Lower lobe of right lung (tissue), 2 donors: ENCODE results near the gene SNPH. TPM values are rescaled to one million over a fixed set of nuclear protein-coding genes. Genes with fewer than 3 reads are reported as not detected.

ENCODE experiments used
- ATAC-seq, 2 donors: fragments of 200-7000 bp; cut with Tn5 transposase; one replicate each; pipeline ENCODE4 v1.9.1; 2020 to 2022; ENCODE audit warnings: mild to moderate bottlenecking in 2 of 2, moderate library complexity in 2 of 2
- DNase-seq: peaks from one replicate; pipeline ENCODE4 v3.0.0-alpha.2; 2020
- H3K27ac ChIP-seq: fragments of 200-600 bp; one replicate; pipeline ENCODE4 v1.8.0; 2022
- H3K27me3 ChIP-seq: fragments of 200-600 bp; one replicate; pipeline ENCODE4 v1.8.0; 2022; ENCODE audit warnings: low read depth
- H3K36me3 ChIP-seq: fragments of 200-600 bp; one replicate; pipeline ENCODE4 v1.8.0; 2022; ENCODE audit warnings: mild to moderate bottlenecking
- H3K4me1 ChIP-seq: fragments of 200-600 bp; one replicate; pipeline ENCODE4 v1.8.0; 2022
- H3K4me3 ChIP-seq: fragments of 200-600 bp; one replicate; pipeline ENCODE4 v1.8.0; 2022; ENCODE audit warnings: mild to moderate bottlenecking
- H3K9me3 ChIP-seq: fragments of 200-600 bp; one replicate; pipeline ENCODE4 v1.8.0; 2022
- intact Hi-C: fragments of 100-400 bp; cut with DNase I; formaldehyde crosslinking; loops from one replicate; pipeline ENCODE4 v1.11.0; 2022
- total RNA-seq: library from RNA; stranded (reverse); fragmentation: NEBNext Ultra II Directional; extraction: Animal tissue kit (Norgen Biotek cat#: 25700); gene quantifications from one replicate; pipeline ENCODE4 v1.2.1, GENCODE V29; 2021
- TF ChIP-seq, protein P1 (sequence below): fragments of 200-600 bp; IDR thresholded peaks from one replicate; pipeline ENCODE4 v1.8.0; 2022; ENCODE audit warnings: antibody characterized with exemption, mild to moderate bottlenecking
- donor health status: DM: no; HTN: yes; CAD: no; lungs with severe emphysema.

SNPH gene
- total RNA-seq, 1 donor from 2014 or later, result 3.8 TPM

DNA sequence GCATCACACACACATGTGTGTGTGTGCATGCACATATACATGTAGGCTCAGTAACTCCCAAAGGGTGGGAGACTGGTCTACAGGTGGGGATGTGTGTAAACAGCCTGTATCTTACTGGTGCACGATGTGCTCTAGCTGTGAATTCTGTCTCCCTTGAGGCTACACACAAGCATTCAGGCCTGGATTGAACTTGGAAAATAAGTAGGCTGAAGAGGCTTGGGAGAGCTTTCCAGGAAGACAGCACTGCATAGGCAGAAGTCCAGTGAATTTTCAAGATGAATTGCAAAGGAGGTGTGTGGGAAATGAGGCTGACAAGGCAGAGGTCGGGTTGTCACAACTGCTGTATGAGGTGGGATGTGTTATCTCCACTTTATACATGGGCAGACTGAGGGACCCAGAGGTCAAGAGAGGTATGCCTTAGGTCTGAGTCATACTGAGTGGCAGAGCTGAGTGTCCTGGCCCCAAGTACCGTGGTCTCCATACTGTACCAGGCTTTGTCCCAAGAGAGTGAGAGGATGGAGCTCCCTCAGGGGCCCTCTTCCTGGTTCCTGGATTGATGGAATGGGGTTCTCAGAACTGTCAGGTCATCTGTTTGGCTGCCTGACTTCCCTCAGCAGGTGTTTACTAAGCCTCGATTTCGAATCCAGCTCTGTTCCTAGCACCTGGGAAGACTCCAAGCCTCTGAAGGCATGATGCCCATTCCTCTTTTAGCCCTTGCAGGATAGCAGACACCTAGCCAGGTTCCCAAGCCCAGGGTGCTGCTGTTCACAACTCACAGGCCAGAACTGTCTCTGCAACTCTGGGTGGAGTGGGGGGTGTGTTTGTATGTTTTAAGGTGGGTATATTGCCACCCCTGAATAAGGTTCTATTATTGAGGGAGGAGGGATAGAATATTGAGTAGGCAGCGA lies 14.4 kb downstream of the SNPH start:
- TF ChIP-seq, protein P1, sequence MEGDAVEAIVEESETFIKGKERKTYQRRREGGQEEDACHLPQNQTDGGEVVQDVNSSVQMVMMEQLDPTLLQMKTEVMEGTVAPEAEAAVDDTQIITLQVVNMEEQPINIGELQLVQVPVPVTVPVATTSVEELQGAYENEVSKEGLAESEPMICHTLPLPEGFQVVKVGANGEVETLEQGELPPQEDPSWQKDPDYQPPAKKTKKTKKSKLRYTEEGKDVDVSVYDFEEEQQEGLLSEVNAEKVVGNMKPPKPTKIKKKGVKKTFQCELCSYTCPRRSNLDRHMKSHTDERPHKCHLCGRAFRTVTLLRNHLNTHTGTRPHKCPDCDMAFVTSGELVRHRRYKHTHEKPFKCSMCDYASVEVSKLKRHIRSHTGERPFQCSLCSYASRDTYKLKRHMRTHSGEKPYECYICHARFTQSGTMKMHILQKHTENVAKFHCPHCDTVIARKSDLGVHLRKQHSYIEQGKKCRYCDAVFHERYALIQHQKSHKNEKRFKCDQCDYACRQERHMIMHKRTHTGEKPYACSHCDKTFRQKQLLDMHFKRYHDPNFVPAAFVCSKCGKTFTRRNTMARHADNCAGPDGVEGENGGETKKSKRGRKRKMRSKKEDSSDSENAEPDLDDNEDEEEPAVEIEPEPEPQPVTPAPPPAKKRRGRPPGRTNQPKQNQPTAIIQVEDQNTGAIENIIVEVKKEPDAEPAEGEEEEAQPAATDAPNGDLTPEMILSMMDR, result no peak
- no peaks in the 10 kb centered on the region for H3K27me3 ChIP-seq
- no peak for DNase-seq
- no peaks in the 10 kb centered on the region for H3K36me3 ChIP-seq
- no peak overlapping the region for H3K27ac ChIP-seq
- no peaks in the 10 kb centered on the region for H3K9me3 ChIP-seq
- H3K4me1 ChIP-seq, result no peaks in the 10 kb centered on the region
- H3K4me3 ChIP-seq, result no peak overlapping the region
- ATAC-seq, result peak in 1 of 2 donors; percentile 45
- intact Hi-C loops, result no loop called here

DNA sequence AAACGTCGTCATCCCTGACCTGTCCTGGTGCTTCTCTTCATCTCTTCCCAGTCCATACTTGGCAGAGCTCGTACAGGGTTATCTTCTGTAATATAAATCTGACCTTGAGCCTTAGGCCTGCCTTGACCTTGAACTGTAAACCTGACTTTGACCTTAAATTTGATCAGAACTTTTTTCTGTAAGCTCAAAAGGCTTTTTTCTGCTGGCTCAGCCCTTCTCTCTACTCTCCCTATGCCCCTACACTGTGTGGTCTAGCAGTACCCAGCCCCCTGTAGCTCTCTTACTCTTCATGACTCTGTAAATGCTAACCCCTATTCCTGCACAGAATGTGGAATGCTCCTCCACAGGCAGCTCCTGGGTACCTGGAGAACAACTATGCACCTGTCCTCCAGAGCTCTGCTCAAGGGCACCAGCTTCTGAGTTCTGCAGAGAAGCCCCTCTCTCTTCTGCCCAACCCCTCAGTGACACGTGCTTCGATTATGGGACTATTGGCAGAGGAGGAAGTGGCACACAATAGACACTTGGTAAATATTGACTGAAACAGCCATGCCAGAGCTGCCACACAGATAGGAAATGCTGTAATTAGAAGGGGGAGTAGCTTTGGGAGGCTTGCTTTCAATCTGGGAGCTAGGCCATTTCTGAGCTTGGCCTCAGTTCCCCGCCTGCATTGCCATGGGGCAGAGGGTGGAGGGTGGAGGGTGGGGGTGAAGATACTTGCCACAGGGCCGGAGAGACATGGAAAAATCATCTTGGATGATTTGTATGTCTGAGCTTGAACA lies 15.4 kb downstream of the SNPH start:
- no peak for DNase-seq
- intact Hi-C loops, result no loop called here
- no peaks in the 10 kb centered on the region for H3K36me3 ChIP-seq
- ATAC-seq, result no peak
- H3K9me3 ChIP-seq, result no peaks in the 10 kb centered on the region
- no peaks in the 10 kb centered on the region for H3K4me1 ChIP-seq
- H3K27me3 ChIP-seq, result no peaks in the 10 kb centered on the region
- no peak overlapping the region for H3K27ac ChIP-seq
- TF ChIP-seq, protein P1, result no peak
- H3K4me3 ChIP-seq, result no peak overlapping the region

DNA sequence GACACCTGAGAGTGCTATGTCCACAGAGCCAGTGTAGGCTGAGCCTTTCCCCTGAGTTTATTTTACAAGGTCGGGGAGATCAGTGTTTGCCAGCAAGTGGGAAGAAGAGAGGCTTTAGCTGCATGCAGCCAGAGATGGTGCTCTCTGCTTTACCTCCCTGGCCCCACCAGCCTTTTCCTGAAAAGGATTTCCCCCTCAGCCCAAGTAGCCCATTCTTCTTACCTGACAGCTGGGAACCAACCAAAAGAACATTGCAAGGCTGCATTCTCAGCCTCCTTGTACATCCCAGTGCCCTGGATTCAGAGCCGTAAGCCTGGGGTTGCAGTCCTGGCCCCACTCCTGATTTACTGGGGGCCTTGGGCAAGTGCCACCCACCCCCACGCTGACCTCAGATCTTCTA lies 16.9 kb downstream of the SNPH start:
- DNase-seq, result no peak
- Histone ChIP-seq H3K4me3 (no peak overlapping the region), H3K27ac (no peak overlapping the region), H3K36me3 (no peaks in the 10 kb centered on the region), H3K9me3 (no peaks in the 10 kb centered on the region), H3K27me3 (no peaks in the 10 kb centered on the region), H3K4me1 (no peaks in the 10 kb centered on the region)
- TF ChIP-seq, protein P1, result no peak
- no peak for ATAC-seq
- intact Hi-C loops, result no loop called here

DNA sequence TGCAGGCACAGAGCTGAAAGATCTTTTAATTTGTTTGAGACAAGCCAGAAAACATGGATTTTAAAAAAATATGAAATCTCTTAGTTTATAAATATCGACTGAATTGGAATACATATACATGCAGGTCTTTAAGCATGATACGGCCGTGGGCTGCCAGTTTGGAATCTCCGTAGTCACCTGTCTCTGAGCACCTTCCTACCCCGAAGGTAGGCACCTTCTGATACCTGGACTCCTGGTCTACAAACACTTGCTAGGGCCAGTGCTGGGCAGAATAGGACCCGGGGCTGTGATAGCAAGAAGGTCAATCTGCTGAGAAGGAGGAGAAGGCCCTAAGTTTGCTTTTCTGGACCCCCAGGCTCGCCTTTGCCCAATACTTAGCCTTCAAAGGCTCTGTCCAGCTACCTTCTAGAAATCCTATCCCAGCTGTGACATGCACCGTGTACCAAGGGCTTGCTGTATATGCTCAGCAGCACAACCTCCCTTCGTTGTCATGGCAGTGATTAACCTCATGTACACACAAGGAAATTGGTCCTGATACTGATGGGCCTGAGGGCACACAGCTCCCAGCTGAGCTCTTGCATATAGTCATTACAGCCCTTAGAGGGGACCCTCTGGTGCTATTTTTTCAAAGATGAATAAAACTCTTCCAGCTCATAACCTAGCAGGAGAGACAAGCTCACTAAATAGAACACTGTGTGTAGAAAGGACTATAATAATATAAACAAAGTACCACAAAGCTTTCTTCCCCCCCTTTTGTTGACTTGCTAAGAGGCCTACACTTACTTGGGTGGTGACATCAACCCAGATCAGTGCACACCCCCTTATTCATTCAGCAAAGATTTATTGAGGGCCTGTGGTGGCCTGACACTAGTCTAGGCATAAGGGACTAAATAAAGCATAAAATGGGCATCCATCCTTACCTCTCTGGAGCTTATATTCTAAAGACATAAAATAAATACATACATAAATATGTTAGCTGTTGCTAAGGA lies 17.7 kb downstream of the SNPH start:
- intact Hi-C loops, result no loop called here

More for the DNA sequence above, 17.7 kb downstream of the SNPH start:
- H3K36me3 ChIP-seq, result no peaks in the 10 kb centered on the region
- H3K4me3 ChIP-seq, result no peak overlapping the region
- no peaks in the 10 kb centered on the region for H3K27me3 ChIP-seq
- no peak overlapping the region for H3K27ac ChIP-seq
- ATAC-seq (no peak), DNase-seq (no peak)
- no peaks in the 10 kb centered on the region for H3K9me3 ChIP-seq
- TF ChIP-seq, protein P1, result no peak
- H3K4me1 ChIP-seq, result no peaks in the 10 kb centered on the region
